Astrocyte (in vitro differentiated cells and primary cell): ENCODE results near the gene CCDC30. TPM values are rescaled to one million over a fixed set of nuclear protein-coding genes. Genes with fewer than 3 reads are reported as not detected.

ENCODE experiments used
- DNase-seq: peaks from one replicate; pipeline ENCODE4 v3.0.0-alpha.2; 2010; ENCODE audit warnings: low read depth
- FAIRE-seq: peaks from 2 replicates; lab custom pipeline; 2011; peaks lifted over from hg19 to GRCh38; lab: Jason Lieb, UNC
- H2AFZ ChIP-seq: 2 replicates; pipeline ENCODE4 v1.6.0; 2012; ENCODE audit warnings: low read depth, low read length, inconsistent platforms
- H3K27ac ChIP-seq: 2 replicates; pipeline ENCODE4 v1.5.1; 2011; ENCODE audit warnings: low read depth, low read length, inconsistent platforms
- H3K27me3 ChIP-seq: 2 replicates; pipeline ENCODE4 v1.6.0; 2011; ENCODE audit warnings: low read length, inconsistent platforms; ENCODE audit not compliant: insufficient read depth
- H3K36me3 ChIP-seq: 2 replicates; pipeline ENCODE4 v1.5.1; 2011; ENCODE audit warnings: low read length, inconsistent platforms; ENCODE audit not compliant: insufficient read depth
- H3K4me1 ChIP-seq: 2 replicates; pipeline ENCODE4 v1.5.1; 2011; ENCODE audit warnings: low read length, inconsistent platforms; ENCODE audit not compliant: insufficient read depth
- H3K4me2 ChIP-seq: 2 replicates; pipeline ENCODE4 v1.6.0; 2012; ENCODE audit warnings: low read length, inconsistent platforms
- H3K4me3 ChIP-seq: 2 replicates; pipeline ENCODE4 v1.5.1; 2011; ENCODE audit warnings: low read depth, mild to moderate bottlenecking, low read length, inconsistent platforms; ENCODE audit not compliant: insufficient read depth
- H3K79me2 ChIP-seq: 2 replicates; pipeline ENCODE4 v1.6.0; 2012; ENCODE audit warnings: mild to moderate bottlenecking, low read length, inconsistent platforms; ENCODE audit not compliant: insufficient read depth
- H3K9ac ChIP-seq: 2 replicates; pipeline ENCODE4 v1.6.0; 2012; ENCODE audit warnings: mild to moderate bottlenecking, low read length, inconsistent platforms
- H3K9me3 ChIP-seq: 2 replicates; pipeline ENCODE4 v1.5.1; 2012; ENCODE audit warnings: low read depth, mild to moderate bottlenecking, low read length, inconsistent platforms; ENCODE audit not compliant: insufficient read depth
- H4K20me1 ChIP-seq: 2 replicates; pipeline ENCODE4 v1.6.0; 2012; ENCODE audit warnings: low read length, inconsistent platforms; ENCODE audit not compliant: insufficient read depth
- H3K27ac Mint-ChIP-seq: one replicate; pipeline ENCODE4 v1.8.0; 2021; ENCODE audit warnings: mild to moderate bottlenecking, mixed read lengths; ENCODE audit not compliant: unreplicated experiment
- H3K27me3 Mint-ChIP-seq: one replicate; pipeline ENCODE4 v1.8.0; 2021; ENCODE audit warnings: low read depth, mixed read lengths; ENCODE audit not compliant: unreplicated experiment
- H3K36me3 Mint-ChIP-seq: one replicate; pipeline ENCODE4 v1.8.0; 2021; ENCODE audit warnings: low read depth, mixed read lengths; ENCODE audit not compliant: unreplicated experiment
- H3K4me1 Mint-ChIP-seq: one replicate; pipeline ENCODE4 v1.8.0; 2021; ENCODE audit warnings: low read depth, mixed read lengths; ENCODE audit not compliant: unreplicated experiment
- H3K4me3 Mint-ChIP-seq: one replicate; pipeline ENCODE4 v1.8.0; 2021; ENCODE audit warnings: mild to moderate bottlenecking, moderate library complexity, mixed read lengths; ENCODE audit not compliant: unreplicated experiment
- H3K9me3 Mint-ChIP-seq: one replicate; pipeline ENCODE4 v1.8.0; 2021; ENCODE audit warnings: mild to moderate bottlenecking, mixed read lengths; ENCODE audit not compliant: unreplicated experiment
- CTCF ChIP-seq: IDR thresholded peaks from 2 replicates; pipeline ENCODE4 v1.5.1; 2011; ENCODE audit warnings: low read depth, mild to moderate bottlenecking, inconsistent platforms, low read length, moderate library complexity; ENCODE audit not compliant: insufficient read depth
- EZH2 ChIP-seq: IDR thresholded peaks from 2 replicates; pipeline ENCODE4 v1.6.1; 2012; ENCODE audit warnings: mild to moderate bottlenecking, low read length, inconsistent platforms; ENCODE audit not compliant: insufficient read depth
- total RNA-seq: library from RNA; stranded (reverse); gene quantifications from 2 replicates; pipeline ENCODE4 v1.2.1, GENCODE V29; 2021

CCDC30 gene
- total RNA-seq, 1 donor from 2014 or later = 2.5 TPM

- Histone ChIP-seq H2AFZ (no peak overlapping the region), H3K4me3 (peak overlapping the region; percentile 90), H3K27ac (no peak overlapping the region), H3K9ac (peak overlapping the region; percentile 92), H3K9me3 (no peaks in the 10 kb centered on the region), H3K4me1 (peaks cover 21% of the 10 kb centered on the region), H3K79me2 (peaks cover 79% of the 10 kb centered on the region), H3K4me2 (peak overlapping the region; percentile 86), H3K36me3 (peaks cover 14% of the 10 kb centered on the region), H3K27me3 (no peaks in the 10 kb centered on the region), H4K20me1 (peaks cover 62% of the 10 kb centered on the region)
- H3K4me3 Mint-ChIP-seq = peak overlapping the region; percentile 94
- no peak for TF ChIP-seq CTCF
- TF ChIP-seq EZH2 = no peak
- H3K9me3 Mint-ChIP-seq = no peaks in the 10 kb centered on the region
- no peak overlapping the region for H3K27ac Mint-ChIP-seq
- no peak for FAIRE-seq
- DNase-seq = no peak
- H3K36me3 Mint-ChIP-seq = peaks cover 7% of the 10 kb centered on the region
- H3K27me3 Mint-ChIP-seq = no peaks in the 10 kb centered on the region
- H3K4me1 Mint-ChIP-seq = peaks cover 34% of the 10 kb centered on the region
Measured at GRCh38 chr1:42684139-42684538, 221.1 kb downstream of the CCDC30 start.

GRCh38 chr1:42686418-42686817 is 223.3 kb downstream of the CCDC30 start:
- no peak overlapping the region for H2AFZ ChIP-seq
- H3K4me1 Mint-ChIP-seq = peaks cover 44% of the 10 kb centered on the region
- H3K36me3 ChIP-seq = peaks cover 14% of the 10 kb centered on the region
- no peak overlapping the region for H3K4me3 ChIP-seq
- H3K27ac Mint-ChIP-seq = no peak overlapping the region
- no peak for DNase-seq
- H3K27ac ChIP-seq = no peak overlapping the region
- no peak for FAIRE-seq
- H3K9me3 Mint-ChIP-seq = no peaks in the 10 kb centered on the region
- H3K36me3 Mint-ChIP-seq = peaks cover 7% of the 10 kb centered on the region
- H3K27me3 Mint-ChIP-seq = no peaks in the 10 kb centered on the region
- peaks cover 92% of the 10 kb centered on the region for H3K79me2 ChIP-seq
- H3K4me3 Mint-ChIP-seq = peak overlapping the region; percentile 3
- H4K20me1 ChIP-seq = peaks cover 85% of the 10 kb centered on the region
- peak overlapping the region; percentile 51 for H3K4me2 ChIP-seq
- TF ChIP-seq CTCF (no peak), EZH2 (no peak)
- no peaks in the 10 kb centered on the region for H3K27me3 ChIP-seq
- no peaks in the 10 kb centered on the region for H3K9me3 ChIP-seq
- H3K4me1 ChIP-seq = peaks cover 19% of the 10 kb centered on the region
- H3K9ac ChIP-seq = no peak overlapping the region

DNA sequence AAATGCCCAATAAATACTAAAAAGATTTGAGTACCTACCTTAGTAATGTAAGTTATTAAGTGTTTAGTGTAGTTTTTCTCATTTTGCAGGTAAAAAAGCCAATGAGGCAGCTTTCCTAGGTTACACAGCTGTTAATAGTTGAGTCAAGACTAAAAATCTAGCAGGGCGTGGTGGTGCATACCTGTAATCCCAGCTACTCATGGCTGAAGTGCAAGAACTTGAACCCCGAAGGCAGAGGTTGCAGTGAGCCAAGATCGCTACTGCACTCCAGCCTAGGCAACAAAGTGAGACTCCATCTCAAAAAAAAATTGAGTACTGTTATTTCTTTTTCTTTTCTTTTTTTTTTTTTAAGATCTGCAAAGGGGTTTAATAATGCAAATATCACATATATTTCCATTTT is 226.8 kb downstream of the CCDC30 start:
- peaks cover 20% of the 10 kb centered on the region for H3K36me3 ChIP-seq
- H3K27ac ChIP-seq = no peak overlapping the region
- no peak overlapping the region for H3K4me2 ChIP-seq
- no peak overlapping the region for H3K4me3 Mint-ChIP-seq
- H3K9me3 ChIP-seq = no peaks in the 10 kb centered on the region
- H3K4me3 ChIP-seq = no peak overlapping the region
- H3K27ac Mint-ChIP-seq = no peak overlapping the region
- FAIRE-seq (no peak), DNase-seq (no peak)
- H3K27me3 ChIP-seq = no peaks in the 10 kb centered on the region
- H3K9me3 Mint-ChIP-seq = no peaks in the 10 kb centered on the region
- H3K4me1 Mint-ChIP-seq = peaks cover 44% of the 10 kb centered on the region
- H3K79me2 ChIP-seq = peaks cover 100% of the 10 kb centered on the region
- H4K20me1 ChIP-seq = peaks cover 100% of the 10 kb centered on the region
- peaks cover 9% of the 10 kb centered on the region for H3K4me1 ChIP-seq
- peaks cover 3% of the 10 kb centered on the region for H3K36me3 Mint-ChIP-seq
- H3K27me3 Mint-ChIP-seq = no peaks in the 10 kb centered on the region
- no peak overlapping the region for H3K9ac ChIP-seq
- no peak overlapping the region for H2AFZ ChIP-seq
- no peak for TF ChIP-seq CTCF
- no peak for TF ChIP-seq EZH2
